ENCODE measurements around the gene LUM.

DNA sequence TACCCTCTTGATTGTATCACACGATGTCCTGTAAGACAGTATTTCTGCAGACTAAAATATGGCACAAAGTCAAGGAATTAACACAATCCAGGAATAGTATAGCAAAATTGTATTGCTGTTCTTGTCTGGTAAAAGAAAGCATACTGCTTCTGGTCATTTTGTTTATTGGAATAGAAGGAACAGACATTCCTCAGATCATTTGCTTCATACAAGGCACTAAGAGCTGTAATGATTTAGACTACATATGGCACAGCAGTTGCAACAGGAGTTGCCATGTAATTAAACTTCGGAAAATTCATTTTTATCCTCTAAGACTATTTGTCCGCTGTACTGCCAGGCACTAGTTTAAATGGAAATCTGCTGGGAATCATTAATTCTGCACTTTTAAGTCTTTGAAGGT is 45.9 kb downstream of the LUM start:
- TF ChIP-seq, protein P1, sequence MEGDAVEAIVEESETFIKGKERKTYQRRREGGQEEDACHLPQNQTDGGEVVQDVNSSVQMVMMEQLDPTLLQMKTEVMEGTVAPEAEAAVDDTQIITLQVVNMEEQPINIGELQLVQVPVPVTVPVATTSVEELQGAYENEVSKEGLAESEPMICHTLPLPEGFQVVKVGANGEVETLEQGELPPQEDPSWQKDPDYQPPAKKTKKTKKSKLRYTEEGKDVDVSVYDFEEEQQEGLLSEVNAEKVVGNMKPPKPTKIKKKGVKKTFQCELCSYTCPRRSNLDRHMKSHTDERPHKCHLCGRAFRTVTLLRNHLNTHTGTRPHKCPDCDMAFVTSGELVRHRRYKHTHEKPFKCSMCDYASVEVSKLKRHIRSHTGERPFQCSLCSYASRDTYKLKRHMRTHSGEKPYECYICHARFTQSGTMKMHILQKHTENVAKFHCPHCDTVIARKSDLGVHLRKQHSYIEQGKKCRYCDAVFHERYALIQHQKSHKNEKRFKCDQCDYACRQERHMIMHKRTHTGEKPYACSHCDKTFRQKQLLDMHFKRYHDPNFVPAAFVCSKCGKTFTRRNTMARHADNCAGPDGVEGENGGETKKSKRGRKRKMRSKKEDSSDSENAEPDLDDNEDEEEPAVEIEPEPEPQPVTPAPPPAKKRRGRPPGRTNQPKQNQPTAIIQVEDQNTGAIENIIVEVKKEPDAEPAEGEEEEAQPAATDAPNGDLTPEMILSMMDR (conservative IDR thresholded peaks at IDR 0.05; ENCODE audit: low read depth in 2 of 2): no peak
- TF ChIP-seq POLR2AphosphoS5 (IDR thresholded peaks at IDR 0.05; ENCODE audit: low read depth) (no peak), EZH2 (IDR thresholded peaks at IDR 0.05; ENCODE audit: low read depth, unreplicated experiment) (no peak), EZH2phosphoT487 (IDR thresholded peaks at IDR 0.05; ENCODE audit: unreplicated experiment) (no peak), CREB1 (CRISPR knock-in tag; IDR thresholded peaks at IDR 0.05; ENCODE audit: low read depth) (no peak), NANOG (IDR thresholded peaks at IDR 0.05; ENCODE audit: borderline replicate concordance) (no peak), ZNF331 (CRISPR knock-in tag; IDR thresholded peaks at IDR 0.05; ENCODE audit: low read depth) (no peak)
- TF ChIP-seq, protein P2, sequence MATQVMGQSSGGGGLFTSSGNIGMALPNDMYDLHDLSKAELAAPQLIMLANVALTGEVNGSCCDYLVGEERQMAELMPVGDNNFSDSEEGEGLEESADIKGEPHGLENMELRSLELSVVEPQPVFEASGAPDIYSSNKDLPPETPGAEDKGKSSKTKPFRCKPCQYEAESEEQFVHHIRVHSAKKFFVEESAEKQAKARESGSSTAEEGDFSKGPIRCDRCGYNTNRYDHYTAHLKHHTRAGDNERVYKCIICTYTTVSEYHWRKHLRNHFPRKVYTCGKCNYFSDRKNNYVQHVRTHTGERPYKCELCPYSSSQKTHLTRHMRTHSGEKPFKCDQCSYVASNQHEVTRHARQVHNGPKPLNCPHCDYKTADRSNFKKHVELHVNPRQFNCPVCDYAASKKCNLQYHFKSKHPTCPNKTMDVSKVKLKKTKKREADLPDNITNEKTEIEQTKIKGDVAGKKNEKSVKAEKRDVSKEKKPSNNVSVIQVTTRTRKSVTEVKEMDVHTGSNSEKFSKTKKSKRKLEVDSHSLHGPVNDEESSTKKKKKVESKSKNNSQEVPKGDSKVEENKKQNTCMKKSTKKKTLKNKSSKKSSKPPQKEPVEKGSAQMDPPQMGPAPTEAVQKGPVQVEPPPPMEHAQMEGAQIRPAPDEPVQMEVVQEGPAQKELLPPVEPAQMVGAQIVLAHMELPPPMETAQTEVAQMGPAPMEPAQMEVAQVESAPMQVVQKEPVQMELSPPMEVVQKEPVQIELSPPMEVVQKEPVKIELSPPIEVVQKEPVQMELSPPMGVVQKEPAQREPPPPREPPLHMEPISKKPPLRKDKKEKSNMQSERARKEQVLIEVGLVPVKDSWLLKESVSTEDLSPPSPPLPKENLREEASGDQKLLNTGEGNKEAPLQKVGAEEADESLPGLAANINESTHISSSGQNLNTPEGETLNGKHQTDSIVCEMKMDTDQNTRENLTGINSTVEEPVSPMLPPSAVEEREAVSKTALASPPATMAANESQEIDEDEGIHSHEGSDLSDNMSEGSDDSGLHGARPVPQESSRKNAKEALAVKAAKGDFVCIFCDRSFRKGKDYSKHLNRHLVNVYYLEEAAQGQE (IDR thresholded peaks at IDR 0.05; ENCODE audit: unreplicated experiment): no peak

Measured in GM23338 (cell line).